GM23338 (cell line): ENCODE results near the gene BBLN. TPM values are rescaled to one million over a fixed set of nuclear protein-coding genes. Genes with fewer than 3 reads are reported as not detected.

Experiments
- ATAC-seq: fragments of 200-7000 bp; cut with Tn5 transposase; 3 replicates; pipeline ENCODE4 v1.9.1; 2020
- DNase-seq: peaks from one replicate; pipeline ENCODE4 v3.0.0-alpha.2; 2015; ENCODE audit warnings: low spot score
- H2AFZ ChIP-seq: fragments of 200-600 bp; sonication (generic); 2 replicates; pipeline ENCODE4 v1.8.0; 2016; ENCODE audit warnings: antibody characterized with exemption, mild to moderate bottlenecking, moderate library complexity
- H3F3A ChIP-seq: fragments of 200-600 bp; sonication (generic); replicated peaks from 2 replicates; pipeline ENCODE4 v1.8.0; 2017; ENCODE audit warnings: antibody characterized with exemption, mixed run types, low read depth
- H3K27ac ChIP-seq: fragments of 200-600 bp; sonication (generic); 2 replicates; pipeline ENCODE4 v1.6.1; 2016; ENCODE audit warnings: low read depth
- H3K27me3 ChIP-seq: fragments of 200-600 bp; sonication (generic); 2 replicates; pipeline ENCODE4 v1.8.0; 2016; ENCODE audit warnings: mild to moderate bottlenecking, mixed run types, moderate library complexity; ENCODE audit not compliant: insufficient read depth
- H3K36me3 ChIP-seq: fragments of 200-600 bp; sonication (generic); 2 replicates; pipeline ENCODE4 v1.8.0; 2016; ENCODE audit warnings: mild to moderate bottlenecking; ENCODE audit not compliant: insufficient read depth
- H3K4me1 ChIP-seq: fragments of 200-600 bp; sonication (generic); 2 replicates; pipeline ENCODE4 v1.8.0; 2016; ENCODE audit warnings: mild to moderate bottlenecking, moderate library complexity; ENCODE audit not compliant: insufficient read depth
- H3K4me2 ChIP-seq: fragments of 200-600 bp; sonication (generic); 2 replicates; pipeline ENCODE4 v1.7.1; 2017; ENCODE audit warnings: mixed run types
- H3K4me3 ChIP-seq: fragments of 200-600 bp; sonication (generic); 2 replicates; pipeline ENCODE4 v1.6.1; 2016; ENCODE audit warnings: mixed run types
- H3K79me2 ChIP-seq: fragments of 200-600 bp; sonication (generic); replicated peaks from 2 replicates; pipeline ENCODE4 v1.8.0; 2017; ENCODE audit warnings: mild to moderate bottlenecking; ENCODE audit not compliant: insufficient read depth
- H3K9me2 ChIP-seq: fragments of 200-600 bp; sonication (generic); 2 replicates; pipeline ENCODE4 v1.8.0; 2017; ENCODE audit not compliant: insufficient read depth
- H4K20me1 ChIP-seq: fragments of 200-600 bp; sonication (generic); replicated peaks from 2 replicates; pipeline ENCODE4 v1.8.0; 2017; ENCODE audit warnings: mild to moderate bottlenecking; ENCODE audit not compliant: insufficient read depth
- H3K27ac Mint-ChIP-seq: 2 replicates; pipeline ENCODE4 v1.8.0; 2020; ENCODE audit warnings: inconsistent platforms, mild to moderate bottlenecking, moderate library complexity, mixed read lengths
- H3K27me3 Mint-ChIP-seq: 3 replicates; pipeline ENCODE4 v1.8.0; 2022; ENCODE audit warnings: low read depth, mild to moderate bottlenecking, moderate library complexity, mixed read lengths, inconsistent platforms; ENCODE audit not compliant: insufficient read depth, poor library complexity
- H3K36me3 Mint-ChIP-seq: 3 replicates; pipeline ENCODE4 v1.8.0; 2021; ENCODE audit warnings: low read depth, mild to moderate bottlenecking, inconsistent platforms, moderate library complexity, mixed read lengths
- H3K4me1 Mint-ChIP-seq: 3 replicates; pipeline ENCODE4 v1.8.0; 2020; ENCODE audit warnings: mild to moderate bottlenecking, inconsistent platforms, mixed read lengths
- H3K4me3 Mint-ChIP-seq: 3 replicates; pipeline ENCODE4 v1.8.0; 2021; ENCODE audit warnings: moderate library complexity, mild to moderate bottlenecking, inconsistent platforms, mixed read lengths
- H3K9me3 Mint-ChIP-seq: 3 replicates; pipeline ENCODE4 v1.8.0; 2020; ENCODE audit warnings: moderate library complexity, mild to moderate bottlenecking, inconsistent platforms, mixed read lengths
- CREB1 ChIP-seq: fragments of 250-450 bp; sonication (Bioruptor Pico); IDR thresholded peaks from 2 replicates; pipeline ENCODE4 v1.5.0; 2020; ENCODE audit warnings: low read depth, mild to moderate bottlenecking, moderate library complexity
- CTCF ChIP-seq, 2 experiments: fragments of 200-600 bp in 1 of 2; sonication (generic) in 1 of 2; conservative IDR thresholded peaks; 2 replicates each; pipeline versions ENCODE4 v1.5.1 to v1.6.1; 2016 to 2017; ENCODE audit warnings: antibody characterized with exemption in 2 of 2, low read depth in 2 of 2, mild to moderate bottlenecking in 2 of 2, moderate library complexity in 1 of 2
- EZH2 ChIP-seq: fragments of 200-600 bp; sonication (generic); IDR thresholded peaks from one replicate; pipeline ENCODE4 v1.8.0; 2017; ENCODE audit warnings: antibody characterized with exemption, mild to moderate bottlenecking, low read depth; ENCODE audit not compliant: unreplicated experiment
- EZH2phosphoT487 ChIP-seq: fragments of 200-600 bp; sonication (generic); IDR thresholded peaks from one replicate; pipeline ENCODE4 v1.8.1; 2018; ENCODE audit warnings: antibody characterized with exemption; ENCODE audit not compliant: unreplicated experiment
- JUNB ChIP-seq: IDR thresholded peaks from one replicate; pipeline ENCODE4 v1.6.1; 2016; ENCODE audit warnings: antibody characterized with exemption; ENCODE audit not compliant: unreplicated experiment
- NANOG ChIP-seq: IDR thresholded peaks from 2 replicates; pipeline ENCODE4 v1.6.1; 2016; ENCODE audit warnings: antibody characterized with exemption, borderline replicate concordance
- POLR2AphosphoS5 ChIP-seq: IDR thresholded peaks from 2 replicates; pipeline ENCODE4 v1.6.1; 2016; ENCODE audit warnings: antibody characterized with exemption, low read depth
- STAT1 ChIP-seq: IDR thresholded peaks from one replicate; pipeline ENCODE4 v1.6.1; 2016; ENCODE audit warnings: antibody characterized with exemption; ENCODE audit not compliant: unreplicated experiment
- ZNF114 ChIP-seq: fragments of 250-450 bp; sonication (Bioruptor Pico); IDR thresholded peaks from 2 replicates; pipeline ENCODE4 v1.5.0; 2020; ENCODE audit warnings: mild to moderate bottlenecking, moderate library complexity
- ZNF331 ChIP-seq: fragments of 250-450 bp; sonication (Bioruptor Pico); IDR thresholded peaks from 2 replicates; pipeline ENCODE4 v1.5.0; 2020; ENCODE audit warnings: low read depth, mild to moderate bottlenecking, moderate library complexity
- ZNF462 ChIP-seq: fragments of 250-450 bp; sonication (Bioruptor Pico); IDR thresholded peaks from 2 replicates; pipeline ENCODE4 v1.5.0; 2020; ENCODE audit warnings: mild to moderate bottlenecking, moderate library complexity
- polyA plus RNA-seq: library from polyadenylated mRNA; unstranded; fragments of >200 nt; fragmentation: Nextera tagmentation; extraction: Ambion mirVana; gene quantifications from 2 replicates; pipeline ENCODE4 v1.2.1, GENCODE V29; 2016
- total RNA-seq: library from RNA; depleted of rRNA; stranded (reverse); fragments of >200 nt; shearing (Covaris generic); gene quantifications from 2 replicates; pipeline ENCODE4 v1.2.3, GENCODE V29; 2014
- TF ChIP-seq, protein P1 (sequence below): IDR thresholded peaks from one replicate; pipeline ENCODE4 v1.6.1; 2018; ENCODE audit warnings: antibody characterized with exemption; ENCODE audit not compliant: unreplicated experiment
- TF ChIP-seq, protein P2 (sequence below): IDR thresholded peaks from 2 replicates; pipeline ENCODE4 v1.6.1; 2016; ENCODE audit warnings: antibody characterized with exemption

Gene BBLN
- total and polyA plus RNA-seq, 2 experiments from 2014 or later, result 171 to 246 TPM

- Histone ChIP-seq H3K4me3 (peak overlapping the region; percentile 90), H3K36me3 (no peaks in the 10 kb centered on the region), H3F3A (peaks cover 9% of the 10 kb centered on the region), H3K4me2 (peak overlapping the region; percentile 96), H3K4me1 (peaks cover 9% of the 10 kb centered on the region; the same call in 1 of the 2 replicates), H2AFZ (no peak overlapping the region; the same call in 1 of the 2 replicates), H3K79me2 (0 out of 2 replicates have a peak, but pooled peaks cover 4% of the 10 kb centered on the region), H3K9me2 (no peaks in the 10 kb centered on the region), H4K20me1 (0 out of 2 replicates have a peak, but pooled peaks cover 3% of the 10 kb centered on the region), H3K27ac (no peak overlapping the region), H3K27me3 (no peaks in the 10 kb centered on the region)
- TF ChIP-seq ZNF331 (CRISPR knock-in tag) (no peak), EZH2phosphoT487 (no peak), ZNF462 (CRISPR knock-in tag) (no peak), JUNB (no peak), NANOG (no peak), ZNF114 (no peak), POLR2AphosphoS5 (no peak), STAT1 (no peak), EZH2 (no peak), CTCF (conservative IDR thresholded peaks at IDR 0.05; ENCODE audit: low read depth in 2 of 2) (no peak), CREB1 (CRISPR knock-in tag) (no peak)
- TF ChIP-seq, protein P1, sequence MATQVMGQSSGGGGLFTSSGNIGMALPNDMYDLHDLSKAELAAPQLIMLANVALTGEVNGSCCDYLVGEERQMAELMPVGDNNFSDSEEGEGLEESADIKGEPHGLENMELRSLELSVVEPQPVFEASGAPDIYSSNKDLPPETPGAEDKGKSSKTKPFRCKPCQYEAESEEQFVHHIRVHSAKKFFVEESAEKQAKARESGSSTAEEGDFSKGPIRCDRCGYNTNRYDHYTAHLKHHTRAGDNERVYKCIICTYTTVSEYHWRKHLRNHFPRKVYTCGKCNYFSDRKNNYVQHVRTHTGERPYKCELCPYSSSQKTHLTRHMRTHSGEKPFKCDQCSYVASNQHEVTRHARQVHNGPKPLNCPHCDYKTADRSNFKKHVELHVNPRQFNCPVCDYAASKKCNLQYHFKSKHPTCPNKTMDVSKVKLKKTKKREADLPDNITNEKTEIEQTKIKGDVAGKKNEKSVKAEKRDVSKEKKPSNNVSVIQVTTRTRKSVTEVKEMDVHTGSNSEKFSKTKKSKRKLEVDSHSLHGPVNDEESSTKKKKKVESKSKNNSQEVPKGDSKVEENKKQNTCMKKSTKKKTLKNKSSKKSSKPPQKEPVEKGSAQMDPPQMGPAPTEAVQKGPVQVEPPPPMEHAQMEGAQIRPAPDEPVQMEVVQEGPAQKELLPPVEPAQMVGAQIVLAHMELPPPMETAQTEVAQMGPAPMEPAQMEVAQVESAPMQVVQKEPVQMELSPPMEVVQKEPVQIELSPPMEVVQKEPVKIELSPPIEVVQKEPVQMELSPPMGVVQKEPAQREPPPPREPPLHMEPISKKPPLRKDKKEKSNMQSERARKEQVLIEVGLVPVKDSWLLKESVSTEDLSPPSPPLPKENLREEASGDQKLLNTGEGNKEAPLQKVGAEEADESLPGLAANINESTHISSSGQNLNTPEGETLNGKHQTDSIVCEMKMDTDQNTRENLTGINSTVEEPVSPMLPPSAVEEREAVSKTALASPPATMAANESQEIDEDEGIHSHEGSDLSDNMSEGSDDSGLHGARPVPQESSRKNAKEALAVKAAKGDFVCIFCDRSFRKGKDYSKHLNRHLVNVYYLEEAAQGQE, result no peak
- TF ChIP-seq, protein P2, sequence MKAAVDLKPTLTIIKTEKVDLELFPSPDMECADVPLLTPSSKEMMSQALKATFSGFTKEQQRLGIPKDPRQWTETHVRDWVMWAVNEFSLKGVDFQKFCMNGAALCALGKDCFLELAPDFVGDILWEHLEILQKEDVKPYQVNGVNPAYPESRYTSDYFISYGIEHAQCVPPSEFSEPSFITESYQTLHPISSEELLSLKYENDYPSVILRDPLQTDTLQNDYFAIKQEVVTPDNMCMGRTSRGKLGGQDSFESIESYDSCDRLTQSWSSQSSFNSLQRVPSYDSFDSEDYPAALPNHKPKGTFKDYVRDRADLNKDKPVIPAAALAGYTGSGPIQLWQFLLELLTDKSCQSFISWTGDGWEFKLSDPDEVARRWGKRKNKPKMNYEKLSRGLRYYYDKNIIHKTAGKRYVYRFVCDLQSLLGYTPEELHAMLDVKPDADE, result no peak
- DNase-seq (no peak), ATAC-seq (no peak)
- Mint-ChIP-seq H3K4me3 (peak overlapping the region; percentile 88), H3K36me3 (no peaks in the 10 kb centered on the region; the same call in 2 of the 3 replicates), H3K27ac (no peak overlapping the region), H3K9me3 (no peaks in the 10 kb centered on the region; the same call in 2 of the 3 replicates), H3K27me3 (peaks cover 15% of the 10 kb centered on the region), H3K4me1 (peaks cover 32% of the 10 kb centered on the region)
These were observed 44.8 kb downstream of the BBLN start for GRCh38 chr9:128204858-128205257.
